H1 (cell line): Measurements from ENCODE around the gene CMTM2. TPM values are rescaled to one million over a fixed set of nuclear protein-coding genes. Genes with fewer than 3 reads are reported as not detected.

Experiments
- CTCF ChIA-PET: fragments of 300-600 bp; sonication (Branson Sonifier 250); formaldehyde crosslinking; loops from one replicate; lab custom pipeline; 2021; ENCODE audit not compliant: partially characterized antibody; lab: Charles Lee
- POLR2A ChIA-PET: fragments of 300-600 bp; sonication (Branson Sonifier 250); formaldehyde crosslinking; loops from one replicate; lab custom pipeline; 2021; ENCODE audit warnings: inconsistent platforms; ENCODE audit not compliant: partially characterized antibody; lab: Charles Lee
- DNase-seq, 2 experiments: peaks; one replicate each; pipeline versions ENCODE4 v3.0.0 to v3.0.0-alpha.2; 2010 to 2022; ENCODE audit warnings: low spot score in 2 of 2, low read depth in 1 of 2, mixed read lengths in 1 of 2
- FAIRE-seq: peaks from 2 replicates; lab custom pipeline; 2011; peaks lifted over from hg19 to GRCh38; lab: Jason Lieb, UNC
- H2AFZ ChIP-seq: 2 replicates; pipeline ENCODE4 v1.8.1; 2012; ENCODE audit warnings: low read length, inconsistent platforms
- H2AK5ac ChIP-seq: 2 replicates; pipeline ENCODE4 v1.6.1; 2013; ENCODE audit warnings: low read depth, low read length
- H2BK120ac ChIP-seq: replicated peaks from 2 replicates; pipeline ENCODE3; 2013; ENCODE audit warnings: low read depth, low read length, inconsistent platforms
- H2BK12ac ChIP-seq: 2 replicates; pipeline ENCODE4 v1.6.1; 2013; ENCODE audit warnings: low read depth, low read length
- H2BK15ac ChIP-seq: 2 replicates; pipeline ENCODE4 v1.6.1; 2013; ENCODE audit warnings: low read length
- H2BK20ac ChIP-seq: 2 replicates; pipeline ENCODE4 v1.6.1; 2013; ENCODE audit warnings: low read length
- H2BK5ac ChIP-seq: 2 replicates; pipeline ENCODE4 v1.6.1; 2013; ENCODE audit warnings: low read depth, low read length
- H3K14ac ChIP-seq: 2 replicates; pipeline ENCODE4 v1.6.1; 2013; ENCODE audit warnings: inconsistent platforms; ENCODE audit not compliant: insufficient read length
- H3K18ac ChIP-seq: 2 replicates; pipeline ENCODE4 v1.6.1; 2013; ENCODE audit warnings: low read length; ENCODE audit errors: extremely low read depth
- H3K23ac ChIP-seq: 2 replicates; pipeline ENCODE4 v1.6.1; 2013; ENCODE audit warnings: inconsistent platforms; ENCODE audit not compliant: insufficient read length
- H3K23me2 ChIP-seq: 2 replicates; pipeline ENCODE4 v1.6.1; 2013; ENCODE audit warnings: low read depth, low read length
- H3K27ac ChIP-seq: 2 replicates; pipeline ENCODE4 v1.6.1; 2011; ENCODE audit warnings: low read depth, low read length, inconsistent platforms
- H3K27me3 ChIP-seq, 4 experiments: replicated peaks in 1 of 4; 1 replicate in 1 of 4; 2 replicates in 3 of 4; pipeline versions ENCODE4 v1.6.1 to v1.8.1; 2011 to 2013; ENCODE audit warnings: low read length in 3 of 4, mild to moderate bottlenecking in 3 of 4, inconsistent platforms in 2 of 4, mixed read lengths in 2 of 4, moderate library complexity in 1 of 4; ENCODE audit not compliant: control insufficient read depth in 3 of 4, insufficient read depth in 3 of 4; ENCODE audit errors: extremely low read depth in 1 of 4
- H3K36me3 ChIP-seq, 4 experiments: 2 replicates each; pipeline versions ENCODE4 v1.6.1 to v1.8.1; 2011 to 2013; ENCODE audit warnings: mild to moderate bottlenecking in 4 of 4, low read length in 3 of 4, moderate library complexity in 2 of 4, control low read depth in 1 of 4, inconsistent platforms in 1 of 4; ENCODE audit not compliant: insufficient read depth in 4 of 4, control insufficient read depth in 2 of 4
- H3K4ac ChIP-seq: replicated peaks from 2 replicates; pipeline ENCODE3; 2013; ENCODE audit warnings: low read length, low read depth, mixed read lengths, inconsistent platforms; ENCODE audit not compliant: insufficient read length
- H3K4me1 ChIP-seq, 4 experiments: replicated peaks in 1 of 4; 1 replicate in 1 of 4; 2 replicates in 3 of 4; pipeline versions ENCODE4 v1.6.1 to v1.8.1; 2011 to 2013; ENCODE audit warnings: low read length in 3 of 4, inconsistent platforms in 2 of 4, mixed read lengths in 1 of 4; ENCODE audit not compliant: insufficient read depth in 4 of 4, control insufficient read depth in 3 of 4
- H3K4me2 ChIP-seq, 2 experiments: 2 replicates each; pipeline versions ENCODE4 v1.6.1 to v1.8.1; 2011 to 2013; ENCODE audit warnings: low read depth in 2 of 2, low read length in 2 of 2, control low read depth in 1 of 2, inconsistent platforms in 1 of 2, mild to moderate bottlenecking in 1 of 2; ENCODE audit not compliant: insufficient read depth in 1 of 2
- H3K4me3 ChIP-seq, 4 experiments: fragments of 200-600, 300-600 bp in 1 of 4; sonication (generic), shearing (Covaris generic), sonication (Bioruptor Twin) in 1 of 4; 2 replicates each; pipeline versions ENCODE4 v1.5.1 to v1.8.1; 2011 to 2016; ENCODE audit warnings: low read length in 4 of 4, low read depth in 3 of 4, control low read depth in 2 of 4, inconsistent platforms in 2 of 4, mild to moderate bottlenecking in 2 of 4, mixed read lengths in 1 of 4, moderate library complexity in 1 of 4; ENCODE audit not compliant: insufficient read depth in 2 of 4; ENCODE audit errors: extremely low read depth in 1 of 4
- H3K56ac ChIP-seq: replicated peaks from 2 replicates; pipeline ENCODE3; 2013; ENCODE audit warnings: low read depth, mild to moderate bottlenecking, mixed read lengths, low read length, inconsistent platforms; ENCODE audit not compliant: insufficient read length
- H3K79me1 ChIP-seq: 2 replicates; pipeline ENCODE4 v1.6.1; 2013; ENCODE audit warnings: low read depth, low read length, control low read depth
- H3K79me2 ChIP-seq, 2 experiments: 2 replicates each; pipeline versions ENCODE4 v1.6.1 to v1.8.1; 2012 to 2013; ENCODE audit warnings: low read length in 2 of 2, mild to moderate bottlenecking in 2 of 2, inconsistent platforms in 1 of 2; ENCODE audit not compliant: insufficient read depth in 2 of 2, control insufficient read depth in 1 of 2
- H3K9ac ChIP-seq, 4 experiments: replicated peaks in 1 of 4; 1 replicate in 1 of 4; 2 replicates in 3 of 4; pipeline versions ENCODE4 v1.6.1 to v1.8.1; 2011 to 2013; ENCODE audit warnings: low read depth in 3 of 4, low read length in 3 of 4, control low read depth in 2 of 4, mild to moderate bottlenecking in 2 of 4, moderate library complexity in 2 of 4, inconsistent platforms in 1 of 4; ENCODE audit errors: extremely low read depth in 1 of 4
- H3K9me3 ChIP-seq, 2 experiments: 2 replicates each; pipeline versions ENCODE4 v1.6.1 to v1.8.1; 2012 to 2013; ENCODE audit warnings: mild to moderate bottlenecking in 2 of 2, moderate library complexity in 2 of 2, control low read depth in 1 of 2, inconsistent platforms in 1 of 2, low read depth in 1 of 2, low read length in 1 of 2, mixed read lengths in 1 of 2; ENCODE audit not compliant: insufficient read depth in 2 of 2
- H4K20me1 ChIP-seq, 2 experiments: replicated peaks in 1 of 2; 2 replicates each; pipeline versions ENCODE3 to v1.8.1; 2011 to 2013; ENCODE audit warnings: inconsistent platforms in 2 of 2, low read length in 2 of 2, mild to moderate bottlenecking in 1 of 2; ENCODE audit not compliant: insufficient read depth in 2 of 2, control insufficient read depth in 1 of 2
- H4K5ac ChIP-seq: 2 replicates; pipeline ENCODE4 v1.6.1; 2013; ENCODE audit warnings: low read length, low read depth, mixed read lengths, inconsistent platforms; ENCODE audit not compliant: insufficient read length
- H4K8ac ChIP-seq: 2 replicates; pipeline ENCODE4 v1.8.0; 2013; ENCODE audit warnings: mild to moderate bottlenecking, moderate library complexity, low read length, inconsistent platforms; ENCODE audit not compliant: insufficient read depth; ENCODE audit errors: extremely low read depth
- H4K91ac ChIP-seq: replicated peaks from 2 replicates; pipeline ENCODE3; 2013; ENCODE audit warnings: low read length, mixed read lengths, inconsistent platforms; ENCODE audit not compliant: insufficient read length
- NANOG ChIP-seq: IDR thresholded peaks from 2 replicates; pipeline ENCODE4 v1.6.1; 2011; ENCODE audit warnings: low read length, low read depth, mild to moderate bottlenecking, inconsistent platforms; ENCODE audit not compliant: insufficient read depth, poor library complexity, severe bottlenecking
- WGBS, 2 experiments: shearing (Covaris generic) in 1 of 2; methylation state at CpG; one replicate each; pipeline versions ENCODE4 v1.1.6 to v1.1.7; 2013 to 2015; ENCODE audit warnings: low lambda C conversion rate in 2 of 2, mixed read lengths in 2 of 2, inconsistent platforms in 1 of 2, low coverage in 1 of 2, missing lambda C conversion rate in 1 of 2; ENCODE audit not compliant: insufficient replicate concordance in 2 of 2, insufficient coverage in 1 of 2, insufficient read length in 1 of 2; ENCODE audit errors: extremely low coverage in 1 of 2, missing lambda C conversion rate in 1 of 2; 5-methylcytosine and 5-hydroxymethylcytosine counted together
- polyA plus RNA-seq, 7 experiments: library from polyadenylated mRNA; depleted of rRNA in 3 of 7; stranded (reverse) in 5 of 7; unstranded in 2 of 7; fragments of >200 nt in 5 of 7; fragments of 200-250 nt in 2 of 7; gene quantifications; 1 replicate in 5 of 7; 2 replicates in 1 of 7; 4 replicates in 1 of 7; pipeline versions ENCODE4 v1.2.1 to v1.2.3, GENCODE V29; 2011 to 2013; ENCODE audit warnings: missing spikeins in 2 of 7, mixed read lengths in 2 of 7
- total RNA-seq: library from RNA; stranded (reverse); fragmentation: NEBNext Ultra II Directional; extraction: Animal tissue kit (Norgen Biotek cat#: 25700); gene quantifications from 2 replicates; pipeline ENCODE4 v1.2.1, GENCODE V29; 2021

Gene CMTM2
- total and polyA plus RNA-seq, 2 of the 8 experiments (the other 6 are each of a cell fraction or from before 2014, with no cell fraction given) = not detected

- H3K23me2 ChIP-seq = no peaks in the 10 kb centered on the region
- ChIA-PET CTCF (interaction anchor here (1.0 to 2.6 kb wide), 2 partner anchors 14 to 28 kb away, joined by 8 to 10 read pairs; no protein-coding TSS in a partner anchor), POLR2A (interaction anchor here (2.9 kb wide), 1 partner anchor 28 kb away, joined by 9 read pairs; no protein-coding TSS in a partner anchor)
- no peak overlapping the region for H4K5ac ChIP-seq
- H2BK120ac ChIP-seq = no peak overlapping the region
- H2BK5ac ChIP-seq = no peak overlapping the region
- no peak overlapping the region for H4K91ac ChIP-seq
- H3K14ac ChIP-seq = no peak overlapping the region
- no peak overlapping the region for H3K18ac ChIP-seq
- no peak overlapping the region for H2AK5ac ChIP-seq
- no peak overlapping the region for H3K9ac ChIP-seq
- no peak overlapping the region for H2BK20ac ChIP-seq
- no peak for FAIRE-seq
- H3K4me1 ChIP-seq = peaks cover 0 to 5% (median 1%) of the 10 kb centered on the region in 4 experiments; a peak in 3 of 7 replicates
- peaks cover 3 to 4% of the 10 kb centered on the region in 2 experiments for H4K20me1 ChIP-seq
- no peaks in the 10 kb centered on the region for H3K79me2 ChIP-seq
- H3K4me2 ChIP-seq = no peak overlapping the region
- 87% methylated on average over 3 of the region's 3 CpGs; no CpG with 5 or more reads in 1 of the 2 experiments for WGBS, 2 experiments
- no peak overlapping the region for H2BK12ac ChIP-seq
- H3K27ac ChIP-seq = no peak overlapping the region
- no peak overlapping the region for H2AFZ ChIP-seq
- DNase-seq = no peak
- no peak overlapping the region for H3K4me3 ChIP-seq
- H3K79me1 ChIP-seq = no peaks in the 10 kb centered on the region; the same call in 1 of the 2 replicates
- H3K23ac ChIP-seq = no peak overlapping the region
- H3K27me3 ChIP-seq = no peaks in the 10 kb centered on the region
- H3K36me3 ChIP-seq = peaks cover 3 to 30% (median 6%) of the 10 kb centered on the region in 4 experiments; a peak in 4 of 8 replicates
- no peak overlapping the region for H2BK15ac ChIP-seq
- H4K8ac ChIP-seq = no peak overlapping the region
- no peak overlapping the region for H3K4ac ChIP-seq
- no peak overlapping the region for H3K56ac ChIP-seq
- H3K9me3 ChIP-seq = no peaks in the 10 kb centered on the region
- TF ChIP-seq NANOG = no peak
These were observed 43.6 kb downstream of the CMTM2 start for GRCh38 chr16:66622863-66623262.
